ENCODE data around the gene YIPF6. TPM values are rescaled to one million over a fixed set of nuclear protein-coding genes. Genes with fewer than 3 reads are reported as not detected.

Gene YIPF6
- total RNA-seq, 1 experiment from 2014 or later = 43.3 TPM

- Histone ChIP-seq H3K36me3 (ENCODE audit: control insufficient read depth in 1 of 2, insufficient read depth in 2 of 2, low read length in 2 of 2) (no peaks in the 10 kb centered on the region), H3K4me2 (ENCODE audit: low read length) (no peak overlapping the region), H3K4me3 (replicated peaks in 1 of 2; ENCODE audit: low read depth in 1 of 2, low read length in 2 of 2) (no peak overlapping the region), H3K27me3 (ENCODE audit: insufficient read depth, low read length) (no peaks in the 10 kb centered on the region), H3K9me3 (ENCODE audit: control insufficient read depth in 1 of 2, insufficient read depth in 1 of 2, low read depth in 1 of 2, low read length in 2 of 2) (no peaks in the 10 kb centered on the region), H3K9ac (ENCODE audit: low read length) (no peak overlapping the region), H2AFZ (ENCODE audit: low read depth, low read length, poor library complexity, severe bottlenecking) (no peak overlapping the region), H3K9me2 (ENCODE audit: insufficient read depth) (no peaks in the 10 kb centered on the region), H3K79me2 (ENCODE audit: insufficient read depth, low read length) (no peaks in the 10 kb centered on the region), H3K4me1 (ENCODE audit: control insufficient read depth in 1 of 2, insufficient read depth in 2 of 2, low read length in 2 of 2) (no peaks in the 10 kb centered on the region), H4K20me1 (ENCODE audit: insufficient read depth) (no peaks in the 10 kb centered on the region), H3K27ac (ENCODE audit: low read depth, low read length) (no peak overlapping the region)
- intact Hi-C loops (cut with micrococcal nuclease) = no loop called here
- POLR2A ChIA-PET = no interaction called here
- ATAC-seq (no peak), DNase-seq (ENCODE audit: low read depth, low spot score) (no peak)
- CTCF ChIA-PET = no interaction called here
- RAD21 ChIA-PET (ENCODE audit: low non-redundant PET in 1 of 2, low total read pairs in 2 of 2, uncharacterized antibody in 2 of 2, unreplicated experiment in 2 of 2) = no interaction called here
- TF ChIP-seq CEBPB (IDR thresholded peaks at IDR 0.05; ENCODE audit: low read depth) (no peak), TCF7L2 (IDR thresholded peaks at IDR 0.05; ENCODE audit: borderline replicate concordance, extremely low read depth, insufficient read depth, insufficient read length) (no peak), SP1 (IDR thresholded peaks at IDR 0.05; ENCODE audit: low read depth) (no peak), YY1 (IDR thresholded peaks at IDR 0.05; ENCODE audit: extremely low read depth, insufficient replicate concordance, low read depth, low read length) (no peak)
- no TSS peak for BruUV-seq (replicated peaks)
Measured at GRCh38 chrX:68487924-68488323, 10.9 kb upstream of the YIPF6 start.

- ChIA-PET POLR2A (no interaction called here), CTCF (no interaction called here), RAD21 (ENCODE audit: low non-redundant PET in 1 of 2, low total read pairs in 2 of 2, uncharacterized antibody in 2 of 2, unreplicated experiment in 2 of 2) (no interaction called here)
- no peaks in the 10 kb centered on the region for H3K9me3 ChIP-seq (ENCODE audit: control insufficient read depth in 1 of 2, insufficient read depth in 1 of 2, low read depth in 1 of 2, low read length in 2 of 2)
- TF ChIP-seq POLR2A (IDR thresholded peaks at IDR 0.05; ENCODE audit: borderline replicate concordance, extremely low read depth, insufficient read depth, insufficient read length) (no peak), CEBPB (IDR thresholded peaks at IDR 0.05; ENCODE audit: low read depth) (no peak), FOSL1 (IDR thresholded peaks at IDR 0.05; ENCODE audit: low read depth) (no peak), EGR1 (IDR thresholded peaks at IDR 0.05; ENCODE audit: low read depth) (no peak), YY1 (IDR thresholded peaks at IDR 0.05; ENCODE audit: extremely low read depth, insufficient replicate concordance, low read depth, low read length) (no peak)
- H3K4me1 ChIP-seq (ENCODE audit: control insufficient read depth in 1 of 2, insufficient read depth in 2 of 2, low read length in 2 of 2) = no peaks in the 10 kb centered on the region
- no peak overlapping the region for H3K27ac ChIP-seq (ENCODE audit: low read depth, low read length)
- H3K79me2 ChIP-seq (ENCODE audit: insufficient read depth, low read length) = no peaks in the 10 kb centered on the region
- H2AFZ ChIP-seq (ENCODE audit: low read depth, low read length, poor library complexity, severe bottlenecking) = no peak overlapping the region
- H3K27me3 ChIP-seq (ENCODE audit: insufficient read depth, low read length) = no peaks in the 10 kb centered on the region
- BruUV-seq (replicated peaks) = no TSS peak
- H3K36me3 ChIP-seq (ENCODE audit: control insufficient read depth in 1 of 2, insufficient read depth in 2 of 2, low read length in 2 of 2) = no peaks in the 10 kb centered on the region
- DNase-seq (ENCODE audit: low read depth, low spot score) (no peak), ATAC-seq (no peak)
- H4K20me1 ChIP-seq (ENCODE audit: insufficient read depth) = no peaks in the 10 kb centered on the region
- H3K4me2 ChIP-seq (ENCODE audit: low read length) = no peak overlapping the region
- no peaks in the 10 kb centered on the region for H3K9me2 ChIP-seq (ENCODE audit: insufficient read depth)
- intact Hi-C loops (cut with micrococcal nuclease) = no loop called here
- no peak overlapping the region for H3K9ac ChIP-seq (ENCODE audit: low read length)
- no peak overlapping the region for H3K4me3 ChIP-seq (replicated peaks in 1 of 2; ENCODE audit: low read depth in 1 of 2, low read length in 2 of 2)
Measured at GRCh38 chrX:68488657-68489056, 10.2 kb upstream of the YIPF6 start.
